K562 (cell line): ENCODE measurements around the gene BANP. TPM values are rescaled to one million over a fixed set of nuclear protein-coding genes. Genes with fewer than 3 reads are reported as not detected.
"Not testable (repeated sequence)": the region's sequence is repeated elsewhere in the genome, so short reads cannot be mapped to it uniquely, and the experiment has no call there.

Experiments used
- ATAC-seq: fragments of 200-7000 bp; cut with Tn5 transposase; 3 replicates; pipeline ENCODE4 v1.9.1; 2020; ENCODE audit warnings: moderate library complexity
- BruUV-seq: library from RNA; stranded (reverse); fragments of 400-500 nt; replicated peaks from 2 replicates; lab custom pipeline; 2021; lab: Mats Ljungman, UMichigan
- CTCF ChIA-PET: fragments of 300-600 bp; formaldehyde crosslinking; extraction: SDS; loops from one replicate; lab custom pipeline; 2021; ENCODE audit warnings: low intra/inter-chr PET ratio; lab: Yijun Ruan, JAX
- POLR2A ChIA-PET: fragments of 300-600, 350-650 bp; sonication (Branson Sonifier 250); formaldehyde crosslinking; extraction: SDS; loops from one replicate; lab custom pipeline; 2021; ENCODE audit warnings: antibody characterized with exemption, inconsistent platforms; lab: Yijun Ruan, JAX
- DNase-seq, 4 experiments: peaks; one replicate each; pipeline versions ENCODE4 v3.0.0 to v3.0.0-alpha.2; 2011 to 2018; ENCODE audit warnings: low spot score in 3 of 4, mixed read lengths in 3 of 4; ENCODE audit errors: extremely low read depth in 1 of 4
- FAIRE-seq: peaks from 2 replicates; lab custom pipeline; 2011; peaks lifted over from hg19 to GRCh38; lab: Jason Lieb, UNC
- H2AFZ ChIP-seq: 2 replicates; pipeline ENCODE4 v1.6.0; 2011; ENCODE audit warnings: low read depth, low read length, control low read depth, inconsistent platforms
- H3K27ac ChIP-seq: fragments of 200-600 bp; 3 replicates; pipeline ENCODE4 v1.8.0; 2011; ENCODE audit warnings: low read depth, mild to moderate bottlenecking, control low read depth, inconsistent platforms, low read length, moderate library complexity, mixed read lengths; ENCODE audit errors: extremely low read depth
- H3K27me3 ChIP-seq, 2 experiments: fragments of 300-600 bp in 1 of 2; 2 replicates in 1 of 2; 3 replicates in 1 of 2; pipeline versions ENCODE4 v1.6.0 to v1.8.0; 2011; ENCODE audit warnings: inconsistent platforms in 2 of 2, low read length in 2 of 2, mild to moderate bottlenecking in 1 of 2, mixed read lengths in 1 of 2, moderate library complexity in 1 of 2; ENCODE audit not compliant: control insufficient read depth in 2 of 2, insufficient read depth in 2 of 2
- H3K36me3 ChIP-seq: fragments of 300-600 bp; 3 replicates; pipeline ENCODE4 v1.8.0; 2011; ENCODE audit warnings: mild to moderate bottlenecking, low read length, inconsistent platforms; ENCODE audit not compliant: control insufficient read depth, insufficient read depth
- H3K4me1 ChIP-seq, 2 experiments: fragments of 200-600 bp in 1 of 2; replicated peaks in 1 of 2; 2 replicates in 1 of 2; 3 replicates in 1 of 2; pipeline versions ENCODE4 v1.5.1 to v1.8.0; 2011; ENCODE audit warnings: inconsistent platforms in 2 of 2, low read length in 2 of 2, mild to moderate bottlenecking in 1 of 2, mixed read lengths in 1 of 2, moderate library complexity in 1 of 2; ENCODE audit not compliant: control insufficient read depth in 2 of 2, insufficient read depth in 2 of 2
- H3K4me2 ChIP-seq: 2 replicates; pipeline ENCODE4 v1.6.1; 2011; ENCODE audit warnings: low read length, control low read depth, inconsistent platforms, mixed read lengths; ENCODE audit not compliant: insufficient read depth
- H3K4me3 ChIP-seq: fragments of 200-600 bp; sonication (generic), shearing (Covaris generic); 2 replicates; pipeline ENCODE4 v1.5.1; 2016; ENCODE audit warnings: control low read depth, inconsistent platforms
- H3K79me2 ChIP-seq: fragments of 200-600 bp; 3 replicates; pipeline ENCODE4 v1.8.0; 2011; ENCODE audit warnings: low read length, inconsistent platforms; ENCODE audit not compliant: control insufficient read depth, insufficient read depth
- H3K9ac ChIP-seq, 2 experiments: 2 replicates each; pipeline versions ENCODE4 v1.6.0 to v1.6.1; 2011; ENCODE audit warnings: low read depth in 2 of 2, low read length in 2 of 2, control low read depth in 1 of 2, inconsistent platforms in 1 of 2, mild to moderate bottlenecking in 1 of 2, mixed read lengths in 1 of 2; ENCODE audit not compliant: insufficient read depth in 1 of 2
- H3K9me1 ChIP-seq: one replicate; pipeline ENCODE4 v1.6.0; 2011; ENCODE audit warnings: inconsistent platforms, mild to moderate bottlenecking, low read length, moderate library complexity; ENCODE audit not compliant: control insufficient read depth, insufficient read depth
- H3K9me3 ChIP-seq: replicated peaks from 2 replicates; pipeline ENCODE4 v1.5.1; 2011; ENCODE audit warnings: low read depth, low read length, inconsistent platforms; ENCODE audit not compliant: control insufficient read depth, insufficient read depth
- H4K20me1 ChIP-seq: replicated peaks from 2 replicates; pipeline ENCODE4 v1.6.1; 2011; ENCODE audit warnings: low read length, inconsistent platforms, mixed read lengths; ENCODE audit not compliant: control insufficient read depth, insufficient read depth
- ATF7 ChIP-seq: fragments of 450-650 bp; IDR thresholded peaks from 2 replicates; pipeline ENCODE4 v1.7.1; 2014; ENCODE audit warnings: mild to moderate bottlenecking, moderate library complexity
- CBX5 ChIP-seq: IDR thresholded peaks from 2 replicates; pipeline ENCODE4 v1.6.1; 2014; ENCODE audit warnings: low read depth, borderline replicate concordance
- EP300 ChIP-seq: IDR thresholded peaks from 2 replicates; pipeline ENCODE4 v1.6.1; 2012; ENCODE audit warnings: low read length, improper control_type of control experiment
- GTF2E2 ChIP-seq: fragments of 200-800 bp; sonication (Bioruptor generic); IDR thresholded peaks from 2 replicates; pipeline ENCODE4 v1.6.1; 2016; ENCODE audit warnings: missing genetic modification characterization, missing compliant biosample characterization
- HCFC1 ChIP-seq: IDR thresholded peaks from 2 replicates; pipeline ENCODE4 v1.6.1; 2012; ENCODE audit warnings: low read depth, low read length, improper control_type of control experiment
- HNRNPK ChIP-seq: fragments of 200-400 bp; formaldehyde crosslinking; IDR thresholded peaks from one replicate; pipeline ENCODE4 v1.6.1; 2018; ENCODE audit warnings: mild to moderate bottlenecking, low read depth, low read length; ENCODE audit not compliant: poor library complexity, severe bottlenecking
- MIER1 ChIP-seq: fragments of 450-650 bp; IDR thresholded peaks from 2 replicates; pipeline ENCODE4 v1.6.1; 2016; ENCODE audit warnings: antibody characterized with exemption, mild to moderate bottlenecking, low read depth
- POLR3G ChIP-seq: IDR thresholded peaks from 2 replicates; pipeline ENCODE4 v1.6.1; 2011; ENCODE audit not compliant: insufficient read length, insufficient replicate concordance; ENCODE audit errors: extremely low read depth
- TAF9B ChIP-seq: fragments of 450-650 bp; IDR thresholded peaks from 2 replicates; pipeline ENCODE4 v1.6.1; 2018; ENCODE audit warnings: mild to moderate bottlenecking; ENCODE audit not compliant: partially characterized antibody
- WGBS: fragments of 100-300 bp; shearing (Covaris generic); methylation state at CpG from one replicate; pipeline ENCODE4 v1.1.6; 2016; ENCODE audit warnings: low coverage, mixed read lengths; ENCODE audit not compliant: insufficient coverage; ENCODE audit errors: missing lambda C conversion rate; 5-methylcytosine and 5-hydroxymethylcytosine counted together
- in situ Hi-C: fragments of 300-500 bp; cut with MboI; formaldehyde crosslinking; loops from 4 replicates; pipeline ENCODE4 v1.15.0; 2018; ENCODE audit warnings: inconsistent platforms, mixed read lengths
- intact Hi-C: fragments of 100-400 bp; cut with micrococcal nuclease; formaldehyde crosslinking; loops from 2 replicates; pipeline ENCODE4 v1.14.2; 2022
- polyA plus RNA-seq, 8 experiments: library from polyadenylated mRNA; depleted of rRNA in 4 of 8; stranded (reverse) in 5 of 8; unstranded in 3 of 8; fragments of >200 nt; fragmentation: Nextera tagmentation in 2 of 8; fragmentation: Illumina TruSeq in 1 of 8; extraction: Ambion mirVana in 2 of 8; extraction: Trizol in 1 of 8; gene quantifications; 2 replicates each; pipeline versions ENCODE4 v1.2.1 to v1.2.3, GENCODE V29; 2011 to 2014; ENCODE audit warnings: inconsistent platforms in 1 of 8, missing spikeins in 1 of 8
- total RNA-seq, 7 experiments: library from RNA; depleted of rRNA in 6 of 7; stranded (reverse); fragments of >200 nt in 6 of 7; fragmentation: Illumina TruSeq in 2 of 7; extraction: Trizol in 2 of 7; gene quantifications; 2 replicates each; pipeline versions ENCODE4 v1.2.1 to v1.2.3, GENCODE V29; 2011 to 2021; ENCODE audit warnings: low replicate concordance in 1 of 7
- TF ChIP-seq, protein P1 (sequence below): fragments of 250-450 bp; sonication (Bioruptor Pico); IDR thresholded peaks from 2 replicates; pipeline ENCODE4 v1.8.0; 2021; ENCODE audit warnings: moderate library complexity, mild to moderate bottlenecking, inconsistent platforms
- TF ChIP-seq, protein P2 (sequence below): fragments of 450-650 bp; IDR thresholded peaks from 2 replicates; pipeline ENCODE4 v1.7.1; 2018; ENCODE audit warnings: mild to moderate bottlenecking, low read depth; ENCODE audit not compliant: partially characterized antibody

Gene BANP
- total and polyA plus RNA-seq, 9 of the 15 experiments (the other 6 are each of a cell fraction or from before 2014, with no cell fraction given), result 4.6 to 22.1 (median 15.6) TPM

DNA sequence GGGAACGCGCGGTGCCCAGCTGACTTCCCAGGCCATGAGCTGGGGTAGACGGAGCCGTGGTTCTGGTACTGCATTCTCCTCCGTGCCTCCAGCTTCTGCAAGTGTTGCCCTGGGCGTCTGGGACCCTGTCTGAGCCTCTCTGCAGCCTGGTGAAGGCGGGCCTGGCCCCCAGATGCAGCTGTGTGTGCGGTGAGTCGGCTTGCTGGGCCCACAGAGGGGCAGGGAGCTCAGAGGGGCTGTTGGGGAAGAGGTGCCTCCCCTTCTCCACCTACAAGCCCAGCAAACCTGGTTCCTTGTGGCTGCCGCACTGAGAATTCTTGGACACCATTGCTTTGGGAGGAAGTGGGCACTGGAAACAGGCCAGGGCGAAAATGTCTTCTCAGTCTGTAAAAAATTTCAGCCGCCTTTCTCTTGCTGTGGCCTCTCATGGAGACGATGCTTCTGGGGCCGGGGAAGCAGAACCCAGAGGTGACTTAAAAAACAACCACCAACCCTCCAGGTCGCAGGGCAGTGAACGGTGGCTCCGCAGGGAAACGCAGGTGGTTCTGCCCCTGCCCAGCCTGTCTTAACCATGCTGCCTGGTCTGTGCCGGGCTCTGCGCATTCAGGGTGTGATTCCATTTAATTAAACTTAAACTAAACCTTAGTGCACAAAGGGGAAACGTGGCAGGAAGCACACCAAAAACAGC, 163.5 kb downstream of the BANP start:
- H3K4me1 ChIP-seq, H4K20me1 ChIP-seq, POLR2A ChIA-PET, H3K27ac ChIP-seq, H3K4me3 ChIP-seq, DNase-seq, H3K9me3 ChIP-seq, H3K9ac ChIP-seq, in situ Hi-C loops, H3K9me1 ChIP-seq, ATAC-seq, BruUV-seq, CTCF ChIA-PET, intact Hi-C loops, H3K79me2 ChIP-seq, H2AFZ ChIP-seq, H3K36me3 ChIP-seq, H3K4me2 ChIP-seq: not testable (repeated sequence)
- WGBS, result 4% methylated on average over 21 of the region's 22 CpGs
- FAIRE-seq, result peak; percentile 42
- peaks cover 14 to 67% of the 10 kb centered on the region in 2 experiments; a peak in 4 of 5 replicates for H3K27me3 ChIP-seq

- Histone ChIP-seq H3K9me3 (no peaks in the 10 kb centered on the region), H3K36me3 (no peaks in the 10 kb centered on the region), H3K4me2 (no peak overlapping the region), H3K79me2 (no peaks in the 10 kb centered on the region), H3K27me3 (peaks cover 14 to 63% of the 10 kb centered on the region in 2 experiments; a peak in 4 of 5 replicates), H4K20me1 (0 out of 2 replicates have a peak, but pooled peaks cover 5% of the 10 kb centered on the region), H3K9ac (no peak overlapping the region), H2AFZ (no peak overlapping the region), H3K9me1 (no peaks in the 10 kb centered on the region), H3K4me3 (no peak overlapping the region), H3K4me1 (peaks cover 0 to 7% of the 10 kb centered on the region in 2 experiments; a peak in 1 of 5 replicates), H3K27ac (no peak overlapping the region)
- 16% methylated on average over 13 of the region's 13 CpGs for WGBS
- ChIA-PET POLR2A (no interaction called here), CTCF (no interaction called here)
- ATAC-seq (no peak), DNase-seq (no peak), FAIRE-seq (no peak)
- intact Hi-C loops, result no loop called here
- no TSS peak for BruUV-seq
- in situ Hi-C loops, result no loop called here
- TF ChIP-seq, protein P1, sequence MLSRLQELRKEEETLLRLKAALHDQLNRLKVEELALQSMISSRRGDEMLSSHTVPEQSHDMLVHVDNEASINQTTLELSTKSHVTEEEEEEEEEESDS (CRISPR knock-in tag), result no peak
- TF ChIP-seq TAF9B (no peak), CBX5 (no peak), HCFC1 (no peak), MIER1 (no peak), GTF2E2 (tag) (no peak), EP300 (no peak), POLR3G (no peak), HNRNPK (no peak), ATF7 (no peak)
- TF ChIP-seq, protein P2, sequence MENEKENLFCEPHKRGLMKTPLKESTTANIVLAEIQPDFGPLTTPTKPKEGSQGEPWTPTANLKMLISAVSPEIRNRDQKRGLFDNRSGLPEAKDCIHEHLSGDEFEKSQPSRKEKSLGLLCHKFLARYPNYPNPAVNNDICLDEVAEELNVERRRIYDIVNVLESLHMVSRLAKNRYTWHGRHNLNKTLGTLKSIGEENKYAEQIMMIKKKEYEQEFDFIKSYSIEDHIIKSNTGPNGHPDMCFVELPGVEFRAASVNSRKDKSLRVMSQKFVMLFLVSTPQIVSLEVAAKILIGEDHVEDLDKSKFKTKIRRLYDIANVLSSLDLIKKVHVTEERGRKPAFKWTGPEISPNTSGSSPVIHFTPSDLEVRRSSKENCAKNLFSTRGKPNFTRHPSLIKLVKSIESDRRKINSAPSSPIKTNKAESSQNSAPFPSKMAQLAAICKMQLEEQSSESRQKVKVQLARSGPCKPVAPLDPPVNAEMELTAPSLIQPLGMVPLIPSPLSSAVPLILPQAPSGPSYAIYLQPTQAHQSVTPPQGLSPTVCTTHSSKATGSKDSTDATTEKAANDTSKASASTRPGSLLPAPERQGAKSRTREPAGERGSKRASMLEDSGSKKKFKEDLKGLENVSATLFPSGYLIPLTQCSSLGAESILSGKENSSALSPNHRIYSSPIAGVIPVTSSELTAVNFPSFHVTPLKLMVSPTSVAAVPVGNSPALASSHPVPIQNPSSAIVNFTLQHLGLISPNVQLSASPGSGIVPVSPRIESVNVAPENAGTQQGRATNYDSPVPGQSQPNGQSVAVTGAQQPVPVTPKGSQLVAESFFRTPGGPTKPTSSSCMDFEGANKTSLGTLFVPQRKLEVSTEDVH, result no peak
Measured at GRCh38 chr16:88116121-88116520, 164.9 kb downstream of the BANP start.
